Muscle of leg (tissue), 11 donors: Measurements from ENCODE around the gene CDK13. TPM values are rescaled to one million over a fixed set of nuclear protein-coding genes. Genes with fewer than 3 reads are reported as not detected.

ENCODE experiments used
- DNase-seq: peaks from one replicate; pipeline ENCODE4 v3.0.0; 2013
- H3K27ac ChIP-seq: one replicate; pipeline ENCODE4 v1.5.1; 2013; ENCODE audit warnings: mild to moderate bottlenecking, low read length, control low read depth
- H3K27me3 ChIP-seq: one replicate; pipeline ENCODE4 v1.6.1; 2013; ENCODE audit warnings: low read length; ENCODE audit not compliant: control insufficient read depth, insufficient read depth
- H3K36me3 ChIP-seq: one replicate; pipeline ENCODE4 v1.6.1; 2013; ENCODE audit warnings: low read length; ENCODE audit not compliant: control insufficient read depth, insufficient read depth
- H3K4me1 ChIP-seq: one replicate; pipeline ENCODE4 v1.6.1; 2013; ENCODE audit warnings: low read length; ENCODE audit not compliant: control insufficient read depth, insufficient read depth
- H3K4me3 ChIP-seq: one replicate; pipeline ENCODE4 v1.5.1; 2013; ENCODE audit warnings: low read length, control low read depth
- H3K9me3 ChIP-seq: replicated peaks from 2 replicates; pipeline ENCODE4 v1.6.1; 2013; ENCODE audit warnings: low read depth, low read length; ENCODE audit not compliant: control insufficient read depth
- WGBS: methylation state at CpG from one replicate; pipeline ENCODE4 v1.1.5; 2013; ENCODE audit warnings: missing lambda C conversion rate; ENCODE audit not compliant: insufficient coverage; 5-methylcytosine and 5-hydroxymethylcytosine counted together
- polyA plus RNA-seq, 8 donors: library from polyadenylated mRNA; unstranded; fragments of 120-200 nt; gene quantifications; one replicate each; pipeline versions ENCODE4 v1.2.1 to v1.2.3, GENCODE V29; 2013; ENCODE audit warnings: inconsistent platforms in 1 of 8, low replicate concordance in 1 of 8; ENCODE audit not compliant: insufficient read length in 8 of 8, insufficient read depth in 1 of 8
- total RNA-seq: library from RNA; stranded (reverse); fragments of 120-200 nt; gene quantifications from one replicate; pipeline ENCODE4 v1.2.4, GENCODE V29; 2013

Gene CDK13
- total and polyA plus RNA-seq, 9 donors: 32.3 to 52.8 (median 34.1) TPM

- Histone ChIP-seq H3K36me3 (peaks cover 32% of the 10 kb centered on the region), H3K9me3 (no peaks in the 10 kb centered on the region), H3K4me3 (no peak overlapping the region), H3K27ac (no peak overlapping the region), H3K4me1 (no peaks in the 10 kb centered on the region), H3K27me3 (no peaks in the 10 kb centered on the region)
- 93% methylated on average over 5 of the region's 8 CpGs for WGBS
- DNase-seq: no peak
Measured at GRCh38 chr7:40093631-40094350, 143.7 kb downstream of the CDK13 start.

GRCh38 chr7:40095230-40095629 lies 145.2 kb downstream of the CDK13 start:
- Histone ChIP-seq H3K36me3 (peaks cover 29% of the 10 kb centered on the region), H3K27ac (no peak overlapping the region), H3K27me3 (no peaks in the 10 kb centered on the region), H3K4me1 (no peaks in the 10 kb centered on the region), H3K4me3 (no peak overlapping the region), H3K9me3 (no peaks in the 10 kb centered on the region)
- WGBS: no CpG with 5 or more reads among the region's 1 CpG
- DNase-seq: no peak

GRCh38 chr7:40095695-40096327 lies 145.8 kb downstream of the CDK13 start:
- no peaks in the 10 kb centered on the region for H3K27me3 ChIP-seq
- DNase-seq: no peak
- H3K4me1 ChIP-seq: no peaks in the 10 kb centered on the region
- H3K9me3 ChIP-seq: no peaks in the 10 kb centered on the region
- no peak overlapping the region for H3K27ac ChIP-seq
- peaks cover 26% of the 10 kb centered on the region for H3K36me3 ChIP-seq
- no CpG with 5 or more reads among the region's 1 CpG for WGBS
- no peak overlapping the region for H3K4me3 ChIP-seq

- H3K9me3 ChIP-seq: no peaks in the 10 kb centered on the region
- H3K4me3 ChIP-seq: no peak overlapping the region
- no peak overlapping the region for H3K27ac ChIP-seq
- H3K4me1 ChIP-seq: no peaks in the 10 kb centered on the region
- no peak for DNase-seq
- peaks cover 22% of the 10 kb centered on the region for H3K36me3 ChIP-seq
- no peaks in the 10 kb centered on the region for H3K27me3 ChIP-seq
- no CpG with 5 or more reads among the region's 2 CpGs for WGBS
Measured at GRCh38 chr7:40097728-40098127, 147.7 kb downstream of the CDK13 start.

- DNase-seq: no peak
- H3K36me3 ChIP-seq: peaks cover 15% of the 10 kb centered on the region
- no peaks in the 10 kb centered on the region for H3K27me3 ChIP-seq
- no peaks in the 10 kb centered on the region for H3K9me3 ChIP-seq
- H3K4me1 ChIP-seq: no peaks in the 10 kb centered on the region
- no peak overlapping the region for H3K27ac ChIP-seq
- H3K4me3 ChIP-seq: no peak overlapping the region
Measured at GRCh38 chr7:40098810-40099209, 148.8 kb downstream of the CDK13 start.

GRCh38 chr7:40099837-40100236 lies 149.8 kb downstream of the CDK13 start:
- WGBS: no CpG with 5 or more reads among the region's 4 CpGs
- Histone ChIP-seq H3K27ac (no peak overlapping the region), H3K4me3 (no peak overlapping the region), H3K27me3 (no peaks in the 10 kb centered on the region), H3K4me1 (no peaks in the 10 kb centered on the region), H3K36me3 (peaks cover 6% of the 10 kb centered on the region), H3K9me3 (no peaks in the 10 kb centered on the region)
- DNase-seq: no peak

GRCh38 chr7:40101201-40101600 lies 151.1 kb downstream of the CDK13 start:
- Histone ChIP-seq H3K27ac (no peak overlapping the region), H3K9me3 (no peaks in the 10 kb centered on the region), H3K27me3 (no peaks in the 10 kb centered on the region), H3K4me3 (no peak overlapping the region), H3K4me1 (no peaks in the 10 kb centered on the region), H3K36me3 (no peaks in the 10 kb centered on the region)
- no CpG with 5 or more reads among the region's 3 CpGs for WGBS
- DNase-seq: no peak

- H3K4me3 ChIP-seq: no peak overlapping the region
- no CpG with 5 or more reads among the region's 2 CpGs for WGBS
- no peaks in the 10 kb centered on the region for H3K4me1 ChIP-seq
- H3K36me3 ChIP-seq: no peaks in the 10 kb centered on the region
- H3K27ac ChIP-seq: no peak overlapping the region
- no peaks in the 10 kb centered on the region for H3K9me3 ChIP-seq
- no peaks in the 10 kb centered on the region for H3K27me3 ChIP-seq
- DNase-seq: no peak
Measured at GRCh38 chr7:40102897-40103296, 152.8 kb downstream of the CDK13 start.

GRCh38 chr7:40105879-40106473 lies 155.9 kb downstream of the CDK13 start:
- 90% methylated on average over 2 of the region's 4 CpGs for WGBS
- no peak for DNase-seq
- H3K36me3 ChIP-seq: no peaks in the 10 kb centered on the region
- H3K9me3 ChIP-seq: no peaks in the 10 kb centered on the region
- no peaks in the 10 kb centered on the region for H3K27me3 ChIP-seq
- no peak overlapping the region for H3K4me3 ChIP-seq
- no peaks in the 10 kb centered on the region for H3K4me1 ChIP-seq
- no peak overlapping the region for H3K27ac ChIP-seq

GRCh38 chr7:40115936-40116335 lies 165.9 kb downstream of the CDK13 start:
- no peak overlapping the region for H3K27ac ChIP-seq
- no peak for DNase-seq
- H3K36me3 ChIP-seq: peaks cover 8% of the 10 kb centered on the region
- no peaks in the 10 kb centered on the region for H3K4me1 ChIP-seq
- peaks cover 3% of the 10 kb centered on the region for H3K9me3 ChIP-seq
- WGBS: no CpG with 5 or more reads among the region's 2 CpGs
- H3K4me3 ChIP-seq: no peak overlapping the region
- no peaks in the 10 kb centered on the region for H3K27me3 ChIP-seq
